Esophagus muscularis mucosa (tissue), 4 donors: ENCODE results near the gene NOP56. TPM values are rescaled to one million over a fixed set of nuclear protein-coding genes. Genes with fewer than 3 reads are reported as not detected.

Source experiments
- DNase-seq: peaks from one replicate; pipeline ENCODE4 v3.0.0-alpha.2; 2017; ENCODE audit errors: extremely low spot score
- H3K27ac ChIP-seq, 4 donors: fragments of 200-600 bp; sonication (generic); replicated peaks in 1 of 4; 1 replicate in 3 of 4; 2 replicates in 1 of 4; pipeline ENCODE4 v1.5.1; 2016 to 2019; ENCODE audit warnings: mild to moderate bottlenecking in 1 of 4
- H3K27me3 ChIP-seq, 4 donors: fragments of 200-600 bp; sonication (generic); one replicate each; pipeline versions ENCODE4 v1.5.1 to v1.6.0; 2016 to 2019
- H3K36me3 ChIP-seq, 4 donors: fragments of 200-600 bp; sonication (generic); one replicate each; pipeline ENCODE4 v1.5.1; 2016 to 2019
- H3K4me1 ChIP-seq, 4 donors: fragments of 200-600 bp; sonication (generic); one replicate each; pipeline ENCODE4 v1.5.1; 2016 to 2019
- H3K4me3 ChIP-seq, 4 donors: fragments of 200-600 bp; sonication (generic); 1 replicate in 2 of 4; 2 replicates in 2 of 4; pipeline ENCODE4 v1.5.1; 2016 to 2019; ENCODE audit warnings: mild to moderate bottlenecking in 4 of 4, moderate library complexity in 1 of 4
- H3K9me3 ChIP-seq, 4 donors: fragments of 200-600 bp; sonication (generic); 1 replicate in 3 of 4; 2 replicates in 1 of 4; pipeline ENCODE4 v1.5.1; 2016 to 2019
- EP300 ChIP-seq: sonication (generic); formaldehyde crosslinking; IDR thresholded peaks from one replicate; pipeline ENCODE4 v1.6.1; 2017; ENCODE audit warnings: antibody characterized with exemption
- POLR2A ChIP-seq: fragments of 450-650 bp; IDR thresholded peaks from one replicate; pipeline ENCODE4 v1.6.1; 2017; ENCODE audit warnings: antibody characterized with exemption, moderate library complexity, mild to moderate bottlenecking, low read depth
- POLR2AphosphoS5 ChIP-seq, 2 donors: sonication (generic); formaldehyde crosslinking; IDR thresholded peaks; one replicate each; pipeline ENCODE4 v1.6.1; 2017; ENCODE audit warnings: antibody characterized with exemption in 2 of 2
- WGBS: methylation state at CpG from one replicate; pipeline ENCODE4 v1.1.5; 2018; 5-methylcytosine and 5-hydroxymethylcytosine counted together
- intact Hi-C: fragments of 100-400 bp; cut with DNase I; formaldehyde crosslinking; loops from one replicate; pipeline ENCODE4 v1.15.1; 2023
- total RNA-seq, 4 donors: library from RNA; depleted of rRNA; stranded (reverse); fragments of >200 nt; gene quantifications; one replicate each; pipeline versions ENCODE4 v1.1.0 to v1.2.1, GENCODE V29; 2016
- TF ChIP-seq, protein P1 (sequence below), 3 experiments: fragments of 200-600 bp in 2 of 3; fragments of 450-650 bp in 1 of 3; sonication (generic) in 2 of 3; IDR thresholded peaks; one replicate each; pipeline ENCODE4 v1.5.1; 2017 to 2019; ENCODE audit warnings: antibody characterized with exemption in 3 of 3, mild to moderate bottlenecking in 2 of 3, moderate library complexity in 1 of 3

Gene NOP56
- total RNA-seq, 4 donors from 2014 or later: 31.6 to 96.4 (median 62.8) TPM

DNA sequence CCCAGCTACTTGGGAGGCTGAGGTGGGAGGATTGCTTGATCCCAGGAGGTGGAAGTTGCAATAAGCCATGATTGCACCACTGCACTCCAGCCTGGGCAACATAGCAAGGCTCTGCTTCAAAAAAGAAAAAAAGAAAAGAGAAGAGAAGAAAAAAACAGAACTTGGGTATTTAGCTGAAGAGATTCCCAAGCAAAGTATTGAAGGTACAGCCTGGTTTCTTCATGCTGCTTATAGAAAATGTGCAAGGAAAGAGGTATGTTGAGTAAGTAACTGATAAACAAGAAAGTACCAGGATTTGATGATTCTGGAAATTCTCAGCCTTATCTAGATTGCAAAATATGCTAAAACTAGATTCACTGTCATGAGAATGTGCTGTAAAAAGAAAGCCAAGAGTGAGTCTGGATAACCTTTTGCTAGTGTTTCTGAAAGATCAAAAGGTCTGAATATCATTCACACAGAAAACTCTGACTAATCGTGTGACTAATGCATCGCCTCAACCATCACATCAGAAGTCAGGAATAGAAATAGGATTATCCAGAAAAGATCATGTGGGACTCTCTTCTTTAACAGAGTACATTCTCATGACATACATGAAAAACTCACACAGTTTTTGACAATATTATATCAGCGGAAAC lies 32.4 kb upstream of the NOP56 start:
- Histone ChIP-seq H3K4me3 (no peak overlapping the region), H3K4me1 (no peaks in the 10 kb centered on the region), H3K36me3 (no peaks in the 10 kb centered on the region), H3K27ac (no peak overlapping the region), H3K9me3 (peaks cover 0 to 3% (median 0%) of the 10 kb centered on the region in 4 donors), H3K27me3 (peaks cover 0 to 25% (median 0%) of the 10 kb centered on the region in 4 donors)
- TF ChIP-seq EP300 (no peak), POLR2A (no peak), POLR2AphosphoS5 (IDR thresholded peaks at IDR 0.05) (no peak)
- TF ChIP-seq, protein P1, sequence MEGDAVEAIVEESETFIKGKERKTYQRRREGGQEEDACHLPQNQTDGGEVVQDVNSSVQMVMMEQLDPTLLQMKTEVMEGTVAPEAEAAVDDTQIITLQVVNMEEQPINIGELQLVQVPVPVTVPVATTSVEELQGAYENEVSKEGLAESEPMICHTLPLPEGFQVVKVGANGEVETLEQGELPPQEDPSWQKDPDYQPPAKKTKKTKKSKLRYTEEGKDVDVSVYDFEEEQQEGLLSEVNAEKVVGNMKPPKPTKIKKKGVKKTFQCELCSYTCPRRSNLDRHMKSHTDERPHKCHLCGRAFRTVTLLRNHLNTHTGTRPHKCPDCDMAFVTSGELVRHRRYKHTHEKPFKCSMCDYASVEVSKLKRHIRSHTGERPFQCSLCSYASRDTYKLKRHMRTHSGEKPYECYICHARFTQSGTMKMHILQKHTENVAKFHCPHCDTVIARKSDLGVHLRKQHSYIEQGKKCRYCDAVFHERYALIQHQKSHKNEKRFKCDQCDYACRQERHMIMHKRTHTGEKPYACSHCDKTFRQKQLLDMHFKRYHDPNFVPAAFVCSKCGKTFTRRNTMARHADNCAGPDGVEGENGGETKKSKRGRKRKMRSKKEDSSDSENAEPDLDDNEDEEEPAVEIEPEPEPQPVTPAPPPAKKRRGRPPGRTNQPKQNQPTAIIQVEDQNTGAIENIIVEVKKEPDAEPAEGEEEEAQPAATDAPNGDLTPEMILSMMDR (IDR thresholded peaks at IDR 0.05): no peak
- WGBS: 94% methylated on average over 3 of the region's 3 CpGs
- intact Hi-C loops: no loop called here
- DNase-seq: no peak

- WGBS: 77% methylated on average over 4 of the region's 4 CpGs
- H3K4me3 ChIP-seq: no peak overlapping the region
- TF ChIP-seq EP300: no peak
- H3K27ac ChIP-seq: peak overlapping the region in 1 of 4 donors; percentile 48
- no peaks in the 10 kb centered on the region for H3K36me3 ChIP-seq
- no peak for DNase-seq
- H3K27me3 ChIP-seq: peaks cover 0 to 15% (median 0%) of the 10 kb centered on the region in 4 donors
- no peaks in the 10 kb centered on the region for H3K4me1 ChIP-seq
- intact Hi-C loops: no loop called here
- H3K9me3 ChIP-seq: peaks cover 0 to 12% (median 3%) of the 10 kb centered on the region in 4 donors
Measured at GRCh38 chr20:2624190-2624589, 28.2 kb upstream of the NOP56 start.

GRCh38 chr20:2625062-2625461 lies 27.4 kb upstream of the NOP56 start:
- Histone ChIP-seq H3K4me3 (no peak overlapping the region), H3K36me3 (no peaks in the 10 kb centered on the region), H3K4me1 (no peaks in the 10 kb centered on the region), H3K9me3 (peaks cover 0 to 9% (median 3%) of the 10 kb centered on the region in 4 donors), H3K27me3 (peaks cover 0 to 8% (median 0%) of the 10 kb centered on the region in 4 donors), H3K27ac (peak overlapping the region in 1 of 4 donors; percentile 48)
- no peak for TF ChIP-seq POLR2A
- TF ChIP-seq, protein P1 (IDR thresholded peaks at IDR 0.05): no peak
- TF ChIP-seq POLR2AphosphoS5 (IDR thresholded peaks at IDR 0.05): no peak
- TF ChIP-seq EP300: no peak
- WGBS: 60% methylated on average over 2 of the region's 2 CpGs
- no peak for DNase-seq
- intact Hi-C loops: no loop called here

DNA sequence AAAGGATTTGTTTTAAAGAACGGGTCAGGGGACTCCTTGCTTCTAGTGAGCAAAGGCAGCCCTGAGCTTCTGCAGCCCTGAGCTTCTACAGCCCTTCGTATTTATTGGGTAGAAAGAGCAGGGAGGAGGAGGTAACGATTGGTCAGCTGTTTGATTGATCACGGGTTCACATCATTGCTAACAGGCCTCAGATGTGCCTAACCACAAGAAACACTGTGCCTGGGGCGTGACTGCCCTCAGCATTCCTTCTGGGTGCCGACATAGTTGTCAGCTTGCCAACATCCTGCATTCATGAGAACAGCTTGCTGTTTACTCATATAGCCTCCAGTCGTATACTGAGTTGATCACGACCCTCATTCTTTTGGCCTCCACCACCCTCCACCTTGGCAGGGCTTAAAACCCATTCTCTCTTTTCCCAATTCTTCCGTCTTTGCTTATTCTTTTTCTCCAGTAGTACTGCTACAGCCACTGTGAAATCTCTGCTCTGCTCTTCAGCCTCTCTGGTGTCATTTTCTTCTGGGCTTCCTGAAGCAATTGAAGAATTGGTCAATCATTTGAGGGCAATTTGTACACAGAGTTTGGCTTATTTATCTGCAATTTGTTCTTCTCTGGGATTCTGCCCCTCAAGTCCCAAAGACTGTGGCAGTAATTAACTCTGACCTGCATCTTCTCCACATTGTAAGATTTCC lies 25.4 kb upstream of the NOP56 start:
- Histone ChIP-seq H3K27ac (no peak overlapping the region), H3K27me3 (peaks cover 0 to 8% (median 0%) of the 10 kb centered on the region in 4 donors), H3K4me1 (no peaks in the 10 kb centered on the region), H3K4me3 (no peak overlapping the region), H3K9me3 (peaks cover 0 to 9% (median 4%) of the 10 kb centered on the region in 4 donors), H3K36me3 (no peaks in the 10 kb centered on the region)
- WGBS: 63% methylated on average over 9 of the region's 9 CpGs
- no peak for TF ChIP-seq POLR2AphosphoS5 (IDR thresholded peaks at IDR 0.05)
- TF ChIP-seq, protein P1 (IDR thresholded peaks at IDR 0.05): no peak
- no peak for TF ChIP-seq POLR2A
- no peak for TF ChIP-seq EP300
- DNase-seq: no peak
- intact Hi-C loops: no loop called here

GRCh38 chr20:2631228-2631627 lies 21.2 kb upstream of the NOP56 start:
- no peaks in the 10 kb centered on the region for H3K4me1 ChIP-seq
- H3K4me3 ChIP-seq: no peak overlapping the region
- intact Hi-C loops: no loop called here
- peaks cover 0 to 8% (median 4%) of the 10 kb centered on the region in 4 donors for H3K9me3 ChIP-seq
- peaks cover 0 to 6% (median 0%) of the 10 kb centered on the region in 4 donors for H3K27me3 ChIP-seq
- no peak overlapping the region for H3K27ac ChIP-seq
- TF ChIP-seq EP300 (no peak), POLR2AphosphoS5 (IDR thresholded peaks at IDR 0.05) (no peak), POLR2A (no peak)
- TF ChIP-seq, protein P1 (IDR thresholded peaks at IDR 0.05): no peak
- WGBS: 46% methylated on average over 1 of the region's 1 CpG
- no peaks in the 10 kb centered on the region for H3K36me3 ChIP-seq
- DNase-seq: no peak
